ENCODE data around the gene BTBD6. TPM values are rescaled to one million over a fixed set of nuclear protein-coding genes. Genes with fewer than 3 reads are reported as not detected.
"Not testable (repeated sequence)": the region's sequence is repeated elsewhere in the genome, so short reads cannot be mapped to it uniquely, and the experiment has no call there.

The BTBD6 gene
- total RNA-seq, 1 donor from 2014 or later = 55.8 TPM

DNA sequence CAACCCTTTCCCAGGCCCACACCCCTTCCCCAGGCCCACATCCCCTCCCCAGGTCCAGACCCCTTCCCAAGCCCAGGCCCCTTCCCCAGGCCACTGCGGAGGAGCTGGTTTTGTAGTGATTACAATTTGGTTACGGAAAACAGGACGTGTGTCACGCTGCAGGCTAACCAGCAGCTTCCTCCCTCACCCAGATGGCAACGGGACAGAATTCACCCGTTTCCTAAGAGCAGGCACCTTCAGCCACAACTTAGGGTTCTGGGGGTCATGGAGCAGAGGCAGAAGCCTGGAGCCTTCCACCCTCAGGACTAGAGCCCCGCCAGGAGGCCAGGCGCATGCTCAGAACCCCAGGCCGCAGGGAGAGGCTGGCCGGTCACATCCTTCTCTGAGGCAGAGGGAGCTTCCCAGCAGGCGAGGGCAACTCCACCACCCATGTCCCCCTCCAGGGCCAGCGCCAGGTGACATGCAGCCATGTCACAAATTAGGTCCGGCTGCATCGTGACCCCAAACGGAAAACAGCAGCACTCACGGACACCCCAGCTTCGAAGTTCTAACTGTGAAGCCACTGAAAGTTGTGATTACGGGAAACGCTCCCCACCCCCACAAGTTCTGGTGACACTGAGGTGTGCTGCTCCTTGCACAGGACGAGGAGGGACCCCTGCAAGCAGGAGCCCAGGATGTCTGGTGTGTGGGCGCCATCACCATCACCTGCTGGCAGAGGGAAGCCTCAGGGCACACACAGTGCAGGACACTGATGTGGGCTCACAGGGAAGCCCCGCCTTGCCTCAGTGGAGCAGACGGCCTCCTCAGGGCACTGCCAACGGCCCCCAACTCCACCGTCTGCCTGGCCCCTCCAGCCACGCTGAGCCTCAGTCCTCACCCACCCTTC lies 44.7 kb downstream of the BTBD6 start:
- DNase-seq (ENCODE audit: low read depth in 2 of 2) = peak; percentile 65 to 82

DNA sequence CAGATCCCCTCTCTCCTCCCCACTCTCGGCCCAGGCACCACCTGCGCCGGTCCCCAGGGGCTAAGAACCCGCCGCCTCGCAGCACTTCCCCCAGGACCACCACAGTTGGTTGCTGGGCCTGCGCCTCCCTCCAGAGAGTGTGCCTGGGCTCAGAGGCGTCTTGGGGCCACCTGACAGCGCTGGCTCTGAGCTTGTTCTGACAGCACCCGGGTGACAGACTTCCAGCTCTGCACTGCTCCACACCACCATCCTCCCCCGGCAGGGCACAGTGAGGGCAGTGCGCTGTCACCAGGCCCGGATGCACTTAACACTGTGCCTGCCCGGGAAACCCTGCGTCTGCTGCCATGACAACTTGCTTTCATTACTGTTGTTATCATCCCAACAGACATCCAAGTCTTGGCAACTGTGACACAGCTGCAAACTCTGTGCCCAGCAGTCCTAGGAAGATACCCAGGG lies 45.8 kb downstream of the BTBD6 start:
- peak; percentile 91 to 98 for DNase-seq (ENCODE audit: low read depth in 2 of 2)

DNA sequence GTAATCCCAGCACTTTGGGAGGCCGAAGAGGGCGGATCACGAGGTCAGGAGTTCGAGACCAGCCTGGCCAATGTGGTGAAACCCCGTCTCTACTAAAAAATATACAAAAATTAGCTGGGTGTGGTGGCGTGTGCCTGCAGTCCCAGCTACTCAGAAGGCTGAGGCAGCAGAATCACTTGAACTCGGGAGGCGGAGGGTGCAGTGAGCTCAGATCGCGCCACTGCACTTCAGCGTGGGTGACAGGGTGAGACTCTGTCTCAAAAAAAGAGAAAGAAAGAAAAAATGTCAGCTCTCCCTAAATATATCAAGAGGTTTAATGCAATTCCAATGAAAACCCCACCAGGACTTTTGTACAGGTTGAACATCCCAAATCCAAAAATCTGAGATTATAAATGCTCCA lies 49.0 kb downstream of the BTBD6 start:
- not testable (repeated sequence) for DNase-seq (ENCODE audit: low read depth in 2 of 2)

DNA sequence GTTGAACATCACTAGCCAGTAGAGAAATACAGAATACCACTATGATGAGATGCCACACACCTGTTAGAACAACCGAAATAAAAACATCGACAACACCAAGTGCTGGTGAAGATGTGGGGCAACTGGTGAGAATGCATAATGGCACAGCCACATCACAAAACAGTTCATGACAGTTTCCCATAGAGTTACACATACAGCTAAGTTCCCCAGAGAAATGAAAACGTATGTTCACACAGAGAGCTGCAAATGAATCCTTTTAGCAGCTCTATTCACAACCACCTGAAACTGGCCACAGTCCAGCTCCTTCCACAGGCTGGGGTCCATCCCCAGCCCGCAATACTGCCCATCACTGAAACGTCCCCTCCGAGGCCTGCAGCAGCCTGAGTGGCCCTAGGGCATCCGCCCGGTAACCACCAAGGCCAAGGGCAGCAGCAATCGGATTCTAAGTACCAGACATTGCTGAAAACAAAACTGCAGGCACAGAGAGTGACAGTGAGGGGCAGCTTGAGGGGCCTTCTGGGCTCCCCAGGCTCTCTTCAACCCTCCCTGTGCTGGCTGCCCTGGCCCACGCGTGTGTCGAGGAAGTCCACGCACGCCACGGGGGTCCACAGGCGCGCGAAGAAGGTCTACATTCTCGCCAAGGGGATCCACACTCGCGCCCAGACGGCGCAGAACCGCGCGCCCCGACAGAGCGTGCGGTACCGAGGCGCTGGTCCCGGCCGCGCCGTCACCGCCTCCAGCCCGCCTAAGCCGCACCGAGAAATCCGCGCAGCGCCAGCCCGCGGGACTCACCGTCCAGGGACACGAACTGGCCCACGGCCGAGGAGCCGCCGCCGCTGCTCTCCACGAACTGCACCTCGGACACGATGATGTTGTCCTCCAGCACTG lies 51.6 kb downstream of the BTBD6 start:
- DNase-seq (ENCODE audit: low read depth in 2 of 2) = peak in 1 of 2 donors; percentile 24

Other genes starting within 250 kb of the BTBD6 start
- gene CDCA4, start 227.4 kb upstream of the BTBD6 start, total RNA-seq = 16.3 and 19.8 TPM in 2 replicates
- under 0.01 and 0.20 TPM in 2 replicates for gene GPR132, start 183.1 kb upstream of the BTBD6 start, total RNA-seq
- gene JAG2, start 79.8 kb upstream of the BTBD6 start, total RNA-seq = 39.7 and 51.6 TPM in 2 replicates
- 56.4 and 63.7 TPM in 2 replicates for gene NUDT14, start 67.2 kb upstream of the BTBD6 start, total RNA-seq
- gene BRF1, start 52.5 kb downstream of the BTBD6 start, total RNA-seq = 24.2 and 34.7 TPM in 2 replicates
- 31.8 and 48.4 TPM in 2 replicates for gene PACS2, start 66.2 kb downstream of the BTBD6 start, total RNA-seq
- gene TEX22, start 150.0 kb downstream of the BTBD6 start, total RNA-seq = under 0.01 TPM in 2 replicates
- gene MTA1, start 171.3 kb downstream of the BTBD6 start, total RNA-seq = 22.2 and 22.6 TPM in 2 replicates
- 130 and 152 TPM in 2 replicates for gene CRIP2, start 226.3 kb downstream of the BTBD6 start, total RNA-seq
- gene CRIP1, start 238.4 kb downstream of the BTBD6 start, total RNA-seq = 0.44 TPM in 1 of 2 replicates, not detected in the other
- 2.8 and 5.7 TPM in 2 replicates for gene TEDC1, start 242.7 kb downstream of the BTBD6 start, total RNA-seq